ENCODE data around the gene CORIN. TPM values are rescaled to one million over a fixed set of nuclear protein-coding genes. Genes with fewer than 3 reads are reported as not detected.

CORIN gene
- total RNA-seq, 1 donor from 2014 or later = 92.0 TPM

DNA sequence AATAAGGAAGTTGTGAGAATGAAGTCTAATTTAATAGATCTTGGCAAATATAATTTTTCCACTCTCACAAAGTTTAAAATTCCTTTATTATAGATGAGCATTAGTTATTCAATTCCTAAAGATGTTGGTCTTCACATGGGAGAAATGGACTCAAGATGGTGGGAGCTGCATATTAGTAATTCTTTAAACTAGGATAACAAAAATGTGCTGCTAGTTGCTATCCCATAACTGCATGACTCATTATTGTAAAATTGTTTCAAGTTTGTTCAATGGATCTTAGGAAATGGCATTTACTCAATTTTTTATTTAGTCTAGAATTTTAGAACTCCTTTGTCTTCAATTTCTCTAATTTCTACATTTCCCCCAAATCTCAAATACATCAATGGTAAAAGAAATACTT, 197.0 kb downstream of the CORIN start:
- intact Hi-C loops (cut with micrococcal nuclease) = no loop called here
- Histone ChIP-seq H3K27ac (replicated peaks) (no peak overlapping the region), H3K9me3 (replicated peaks) (no peaks in the 10 kb centered on the region), H3K4me3 (no peak overlapping the region), H3K27me3 (ENCODE audit: low read depth) (no peaks in the 10 kb centered on the region), H3K36me3 (peaks cover 27% of the 10 kb centered on the region), H3K4me1 (no peaks in the 10 kb centered on the region)
- DNase-seq = no peak
- TF ChIP-seq, protein P1, sequence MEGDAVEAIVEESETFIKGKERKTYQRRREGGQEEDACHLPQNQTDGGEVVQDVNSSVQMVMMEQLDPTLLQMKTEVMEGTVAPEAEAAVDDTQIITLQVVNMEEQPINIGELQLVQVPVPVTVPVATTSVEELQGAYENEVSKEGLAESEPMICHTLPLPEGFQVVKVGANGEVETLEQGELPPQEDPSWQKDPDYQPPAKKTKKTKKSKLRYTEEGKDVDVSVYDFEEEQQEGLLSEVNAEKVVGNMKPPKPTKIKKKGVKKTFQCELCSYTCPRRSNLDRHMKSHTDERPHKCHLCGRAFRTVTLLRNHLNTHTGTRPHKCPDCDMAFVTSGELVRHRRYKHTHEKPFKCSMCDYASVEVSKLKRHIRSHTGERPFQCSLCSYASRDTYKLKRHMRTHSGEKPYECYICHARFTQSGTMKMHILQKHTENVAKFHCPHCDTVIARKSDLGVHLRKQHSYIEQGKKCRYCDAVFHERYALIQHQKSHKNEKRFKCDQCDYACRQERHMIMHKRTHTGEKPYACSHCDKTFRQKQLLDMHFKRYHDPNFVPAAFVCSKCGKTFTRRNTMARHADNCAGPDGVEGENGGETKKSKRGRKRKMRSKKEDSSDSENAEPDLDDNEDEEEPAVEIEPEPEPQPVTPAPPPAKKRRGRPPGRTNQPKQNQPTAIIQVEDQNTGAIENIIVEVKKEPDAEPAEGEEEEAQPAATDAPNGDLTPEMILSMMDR (IDR thresholded peaks at IDR 0.05; ENCODE audit: borderline replicate concordance) = no peak

DNA sequence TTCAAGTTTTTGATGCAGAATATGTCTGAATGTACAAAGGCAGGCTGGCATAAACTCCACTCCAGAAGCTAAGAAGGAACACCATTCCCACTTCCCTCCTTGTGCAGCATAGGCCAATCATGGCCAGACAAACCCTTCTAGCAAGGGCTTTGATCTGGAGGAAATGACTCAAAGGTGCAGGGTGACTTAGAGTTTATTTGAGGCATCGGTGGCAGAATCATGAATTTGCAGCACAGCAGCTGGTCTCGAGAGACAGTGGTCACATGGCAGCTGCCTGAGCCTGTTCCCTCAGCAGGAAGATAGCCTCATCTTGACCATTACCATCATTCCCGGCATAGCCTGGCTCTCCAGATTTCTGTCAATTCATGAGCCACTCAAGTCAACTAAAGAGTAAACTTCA, 198.3 kb downstream of the CORIN start:
- Histone ChIP-seq H3K4me1 (no peaks in the 10 kb centered on the region), H3K9me3 (replicated peaks) (no peaks in the 10 kb centered on the region), H3K4me3 (no peak overlapping the region), H3K36me3 (peaks cover 27% of the 10 kb centered on the region), H3K27me3 (ENCODE audit: low read depth) (no peaks in the 10 kb centered on the region), H3K27ac (replicated peaks) (no peak overlapping the region)
- TF ChIP-seq, protein P1 (IDR thresholded peaks at IDR 0.05; ENCODE audit: borderline replicate concordance) = no peak
- no peak for DNase-seq
- intact Hi-C loops (cut with micrococcal nuclease) = no loop called here

DNA sequence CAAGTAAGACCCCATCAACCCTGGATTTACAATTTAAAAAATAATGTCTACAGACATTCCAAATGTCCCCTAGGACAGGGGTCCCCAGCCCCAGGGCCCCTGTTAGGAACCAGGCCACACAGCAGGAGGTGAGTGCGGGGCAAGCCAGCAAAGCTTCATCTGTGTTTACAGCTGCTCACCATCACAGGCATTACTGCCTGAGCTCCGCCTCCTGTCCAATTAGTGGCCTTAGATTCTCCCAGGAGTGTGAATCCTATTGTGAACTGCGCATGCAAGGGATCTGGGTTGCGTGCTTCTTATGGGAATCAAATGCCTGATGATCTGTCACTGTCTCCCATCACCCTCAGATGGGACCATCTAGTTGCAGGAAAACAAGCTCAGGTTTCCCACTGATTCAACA, 206.7 kb downstream of the CORIN start:
- H3K4me3 ChIP-seq = no peak overlapping the region
- H3K36me3 ChIP-seq = no peaks in the 10 kb centered on the region
- intact Hi-C loops (cut with micrococcal nuclease) = loop anchor here (5.0 kb wide), 1 partner anchor 629 kb away; no protein-coding TSS in a partner anchor
- TF ChIP-seq, protein P1 (IDR thresholded peaks at IDR 0.05; ENCODE audit: borderline replicate concordance) = no peak
- no peak for DNase-seq
- H3K9me3 ChIP-seq (replicated peaks) = no peaks in the 10 kb centered on the region
- no peak overlapping the region for H3K27ac ChIP-seq (replicated peaks)
- no peaks in the 10 kb centered on the region for H3K4me1 ChIP-seq
- no peaks in the 10 kb centered on the region for H3K27me3 ChIP-seq (ENCODE audit: low read depth)

DNA sequence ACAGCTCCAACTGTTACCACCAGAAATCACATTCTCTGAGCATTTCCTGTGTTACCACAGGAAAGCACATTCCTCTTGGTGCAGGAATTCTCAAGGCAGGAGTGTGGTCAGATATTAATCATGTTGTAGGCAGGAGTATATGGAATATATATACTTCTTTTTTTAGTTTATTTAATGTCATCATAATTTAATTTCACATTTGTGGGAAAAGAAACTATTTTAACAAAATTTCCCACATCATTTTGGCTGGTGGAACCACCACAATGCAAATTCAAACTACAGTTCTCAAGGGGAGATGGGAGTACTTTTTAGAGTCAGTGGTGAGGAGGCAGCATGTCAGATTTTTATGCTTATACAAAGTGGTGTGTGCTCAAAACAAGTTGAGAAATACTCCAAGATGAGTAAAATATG, 213.8 kb downstream of the CORIN start:
- TF ChIP-seq, protein P1 (IDR thresholded peaks at IDR 0.05; ENCODE audit: borderline replicate concordance) = no peak
- Histone ChIP-seq H3K4me3 (no peak overlapping the region), H3K9me3 (replicated peaks) (no peaks in the 10 kb centered on the region), H3K27ac (replicated peaks) (no peak overlapping the region), H3K27me3 (ENCODE audit: low read depth) (no peaks in the 10 kb centered on the region), H3K4me1 (no peaks in the 10 kb centered on the region), H3K36me3 (peaks cover 8% of the 10 kb centered on the region)
- intact Hi-C loops (cut with micrococcal nuclease) = no loop called here
- DNase-seq = no peak

DNA sequence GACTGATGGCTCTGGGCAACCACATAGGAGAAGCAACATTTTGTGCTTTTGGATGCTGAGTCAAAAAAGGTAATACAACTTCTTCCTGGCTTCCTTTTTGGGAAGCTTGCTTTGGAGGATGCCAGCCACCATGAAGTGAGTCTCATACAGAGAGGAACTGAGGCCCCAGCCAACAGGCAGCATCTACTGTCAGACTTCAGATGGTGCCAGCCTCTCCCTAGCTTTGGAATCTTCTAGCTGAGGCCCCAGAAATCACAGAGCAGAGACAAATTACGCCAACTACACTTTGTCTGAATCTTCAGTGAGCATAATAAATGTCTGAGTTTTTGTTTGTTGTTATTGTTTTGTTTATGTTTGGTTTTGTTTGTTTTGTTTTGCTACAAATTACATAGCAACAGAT, 216.7 kb downstream of the CORIN start:
- Histone ChIP-seq H3K27ac (replicated peaks) (no peak overlapping the region), H3K4me3 (no peak overlapping the region), H3K36me3 (peaks cover 8% of the 10 kb centered on the region), H3K4me1 (no peaks in the 10 kb centered on the region), H3K9me3 (replicated peaks) (no peaks in the 10 kb centered on the region), H3K27me3 (ENCODE audit: low read depth) (no peaks in the 10 kb centered on the region)
- intact Hi-C loops (cut with micrococcal nuclease) = no loop called here
- TF ChIP-seq, protein P1 (IDR thresholded peaks at IDR 0.05; ENCODE audit: borderline replicate concordance) = no peak
- DNase-seq = no peak

DNA sequence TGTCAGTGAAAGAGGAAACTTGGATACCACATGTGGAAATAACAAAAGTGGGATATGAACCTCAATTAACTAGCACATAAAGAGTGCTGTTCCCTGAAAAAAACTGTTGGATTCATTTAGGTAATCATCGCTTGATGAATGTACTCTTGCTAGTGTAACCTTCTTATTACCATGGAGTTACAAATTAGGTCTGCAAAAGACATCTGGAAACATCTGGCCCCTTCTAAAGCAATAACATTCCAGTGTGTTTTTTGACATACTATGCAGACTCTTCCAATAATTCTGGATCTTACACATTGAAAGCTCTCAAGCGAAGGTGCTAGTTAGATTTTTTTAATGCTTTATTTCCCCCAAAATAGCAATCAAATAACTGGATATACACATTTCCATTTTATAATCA, 218.2 kb downstream of the CORIN start:
- Histone ChIP-seq H3K27ac (replicated peaks) (no peak overlapping the region), H3K36me3 (peaks cover 8% of the 10 kb centered on the region), H3K27me3 (ENCODE audit: low read depth) (no peaks in the 10 kb centered on the region), H3K9me3 (replicated peaks) (no peaks in the 10 kb centered on the region), H3K4me3 (no peak overlapping the region), H3K4me1 (no peaks in the 10 kb centered on the region)
- DNase-seq = no peak
- TF ChIP-seq, protein P1 (IDR thresholded peaks at IDR 0.05; ENCODE audit: borderline replicate concordance) = no peak
- intact Hi-C loops (cut with micrococcal nuclease) = no loop called here
